Mucosa of rectum (tissue), 2 donors: ENCODE data around the gene PEAK3.

ENCODE experiments used
- H3K27ac ChIP-seq, 2 donors: one replicate each; pipeline ENCODE4 v1.7.0; 2013; ENCODE audit warnings: inconsistent platforms in 2 of 2, low read depth in 2 of 2, low read length in 2 of 2
- H3K27me3 ChIP-seq, 2 donors: one replicate each; pipeline ENCODE4 v1.7.0; 2013; ENCODE audit warnings: low read length in 2 of 2; ENCODE audit not compliant: control insufficient read depth in 2 of 2, insufficient read depth in 2 of 2
- H3K36me3 ChIP-seq, 2 donors: one replicate each; pipeline ENCODE4 v1.7.0; 2013; ENCODE audit warnings: low read length in 2 of 2; ENCODE audit not compliant: control insufficient read depth in 2 of 2, insufficient read depth in 2 of 2
- H3K4me1 ChIP-seq, 2 donors: one replicate each; pipeline ENCODE4 v1.7.0; 2013; ENCODE audit warnings: low read length in 2 of 2, mild to moderate bottlenecking in 1 of 2; ENCODE audit not compliant: control insufficient read depth in 2 of 2, insufficient read depth in 2 of 2
- H3K4me3 ChIP-seq, 2 donors: one replicate each; pipeline ENCODE4 v1.7.0; 2013; ENCODE audit warnings: low read length in 2 of 2
- H3K9ac ChIP-seq, 2 donors: one replicate each; pipeline ENCODE4 v1.7.0; 2013; ENCODE audit warnings: low read length in 2 of 2, low read depth in 1 of 2, mild to moderate bottlenecking in 1 of 2
- H3K9me3 ChIP-seq, 2 donors: one replicate each; pipeline ENCODE4 v1.7.0; 2013; ENCODE audit warnings: low read length in 2 of 2; ENCODE audit not compliant: control insufficient read depth in 2 of 2
- donor health status: healthy.
- donor health status: Normal muscosa, but diverticular disease.

PEAK3 gene

GRCh38 chr19:2315818-2316353, 33.9 kb upstream of the PEAK3 start:
- H3K36me3 ChIP-seq: no peaks in the 10 kb centered on the region
- no peak overlapping the region for H3K4me3 ChIP-seq
- peaks cover 8 to 11% of the 10 kb centered on the region in 2 donors for H3K27me3 ChIP-seq
- no peak overlapping the region for H3K9ac ChIP-seq
- no peaks in the 10 kb centered on the region for H3K4me1 ChIP-seq
- H3K27ac ChIP-seq: peak overlapping the region in 1 of 2 donors; percentile 16
- H3K9me3 ChIP-seq: peaks cover 0 to 10% of the 10 kb centered on the region in 2 donors

GRCh38 chr19:2315121-2315817, 33.3 kb upstream of the PEAK3 start:
- peaks cover 0 to 10% of the 10 kb centered on the region in 2 donors for H3K9me3 ChIP-seq
- peaks cover 9 to 13% of the 10 kb centered on the region in 2 donors for H3K27me3 ChIP-seq
- no peaks in the 10 kb centered on the region for H3K36me3 ChIP-seq
- H3K4me1 ChIP-seq: no peaks in the 10 kb centered on the region
- no peak overlapping the region for H3K9ac ChIP-seq
- no peak overlapping the region for H3K4me3 ChIP-seq
- H3K27ac ChIP-seq: peak overlapping the region in 1 of 2 donors; percentile 16

GRCh38 chr19:2312820-2313501, 31.0 kb upstream of the PEAK3 start:
- no peak overlapping the region for H3K4me3 ChIP-seq
- H3K36me3 ChIP-seq: no peaks in the 10 kb centered on the region
- no peaks in the 10 kb centered on the region for H3K4me1 ChIP-seq
- no peak overlapping the region for H3K9ac ChIP-seq
- peaks cover 0 to 10% of the 10 kb centered on the region in 2 donors for H3K9me3 ChIP-seq
- H3K27me3 ChIP-seq: peaks cover 20 to 24% of the 10 kb centered on the region in 2 donors
- no peak overlapping the region for H3K27ac ChIP-seq

GRCh38 chr19:2311093-2311492, 29.1 kb upstream of the PEAK3 start:
- Histone ChIP-seq H3K4me1 (no peaks in the 10 kb centered on the region), H3K9ac (no peak overlapping the region), H3K9me3 (peaks cover 0 to 10% of the 10 kb centered on the region in 2 donors), H3K36me3 (no peaks in the 10 kb centered on the region), H3K27me3 (peaks cover 28 to 40% of the 10 kb centered on the region in 2 donors), H3K27ac (no peak overlapping the region), H3K4me3 (no peak overlapping the region)

- H3K4me1 ChIP-seq: peaks cover 0 to 3% of the 10 kb centered on the region in 2 donors
- H3K36me3 ChIP-seq: no peaks in the 10 kb centered on the region
- H3K9ac ChIP-seq: no peak overlapping the region
- peaks cover 28 to 43% of the 10 kb centered on the region in 2 donors for H3K27me3 ChIP-seq
- peaks cover 0 to 3% of the 10 kb centered on the region in 2 donors for H3K9me3 ChIP-seq
- no peak overlapping the region for H3K27ac ChIP-seq
- no peak overlapping the region for H3K4me3 ChIP-seq
Observed at GRCh38 chr19:2309734-2310362, 27.9 kb upstream of the PEAK3 start.

- H3K27ac ChIP-seq: no peak within 1 kb of the TSS
- no peak within 1 kb of the TSS for H3K9ac ChIP-seq
- H3K27me3 ChIP-seq: peaks cover 35 to 43% of the 10 kb centered on the region in 2 donors
- H3K4me1 ChIP-seq: peaks cover 0 to 4% of the 10 kb centered on the region in 2 donors
- H3K36me3 ChIP-seq: no peaks in the 10 kb centered on the region
- no peak within 1 kb of the TSS for H3K4me3 ChIP-seq
- H3K9me3 ChIP-seq: no peaks in the 10 kb centered on the region
Observed at GRCh38 chr19:2308114-2308556, 26.2 kb upstream of the PEAK3 start, which contains the start of gene LINGO3. Gene LINGO3 (minus strand): TSS chr19:2308154. CDS start chr19:2291776, 16,378 bp downstream.

GRCh38 chr19:2307518-2308012, 25.6 kb upstream of the PEAK3 start:
- peaks cover 33 to 43% of the 10 kb centered on the region in 2 donors for H3K27me3 ChIP-seq
- H3K27ac ChIP-seq: no peak overlapping the region
- H3K4me3 ChIP-seq: no peak overlapping the region
- H3K4me1 ChIP-seq: peaks cover 0 to 4% of the 10 kb centered on the region in 2 donors
- H3K36me3 ChIP-seq: no peaks in the 10 kb centered on the region
- H3K9me3 ChIP-seq: no peaks in the 10 kb centered on the region
- H3K9ac ChIP-seq: no peak overlapping the region

GRCh38 chr19:2306971-2307370, 25.0 kb upstream of the PEAK3 start:
- Histone ChIP-seq H3K27me3 (peaks cover 28 to 43% of the 10 kb centered on the region in 2 donors), H3K4me1 (peaks cover 2 to 7% of the 10 kb centered on the region in 2 donors), H3K4me3 (no peak overlapping the region), H3K36me3 (no peaks in the 10 kb centered on the region), H3K9ac (no peak overlapping the region), H3K9me3 (no peaks in the 10 kb centered on the region), H3K27ac (no peak overlapping the region)

- H3K36me3 ChIP-seq: no peaks in the 10 kb centered on the region
- H3K27me3 ChIP-seq: peaks cover 28 to 43% of the 10 kb centered on the region in 2 donors
- H3K27ac ChIP-seq: no peak overlapping the region
- H3K4me1 ChIP-seq: peaks cover 2 to 7% of the 10 kb centered on the region in 2 donors
- H3K9me3 ChIP-seq: no peaks in the 10 kb centered on the region
- no peak overlapping the region for H3K4me3 ChIP-seq
- no peak overlapping the region for H3K9ac ChIP-seq
Observed at GRCh38 chr19:2306281-2306806, 24.4 kb upstream of the PEAK3 start.
